PFSK-1 (cell line): Measurements from ENCODE around the gene MLYCD.

ENCODE experiments used
- FOXP2 ChIP-seq: optimal IDR thresholded peaks from 2 replicates; pipeline ENCODE3; 2011; ENCODE audit warnings: borderline replicate concordance, control low read depth, inconsistent platforms; ENCODE audit not compliant: insufficient read depth; ENCODE audit errors: extremely low read length, extremely low read depth
- POLR2AphosphoS5 ChIP-seq: IDR thresholded peaks from 2 replicates; pipeline ENCODE4 v1.6.1; 2012; ENCODE audit warnings: low read depth, mild to moderate bottlenecking, control low read depth, low read length, moderate library complexity
- SIN3A ChIP-seq: IDR thresholded peaks from 2 replicates; pipeline ENCODE4 v1.6.1; 2012; ENCODE audit warnings: mild to moderate bottlenecking, low read length, moderate library complexity, borderline replicate concordance; ENCODE audit not compliant: insufficient read depth
- TAF1 ChIP-seq: IDR thresholded peaks from 2 replicates; pipeline ENCODE4 v1.6.1; 2012; ENCODE audit warnings: low read length, control low read depth, borderline replicate concordance; ENCODE audit not compliant: insufficient read depth
- TF ChIP-seq, protein P1 (sequence below), 2 experiments: IDR thresholded peaks; 2 replicates each; pipeline versions ENCODE4 v1.6.1 to v1.8.0; 2011 to 2012; ENCODE audit warnings: low read depth in 2 of 2, low read length in 2 of 2, control low read depth in 1 of 2, inconsistent platforms in 1 of 2, mild to moderate bottlenecking in 1 of 2, moderate library complexity in 1 of 2; ENCODE audit not compliant: insufficient read depth in 1 of 2

MLYCD gene

DNA sequence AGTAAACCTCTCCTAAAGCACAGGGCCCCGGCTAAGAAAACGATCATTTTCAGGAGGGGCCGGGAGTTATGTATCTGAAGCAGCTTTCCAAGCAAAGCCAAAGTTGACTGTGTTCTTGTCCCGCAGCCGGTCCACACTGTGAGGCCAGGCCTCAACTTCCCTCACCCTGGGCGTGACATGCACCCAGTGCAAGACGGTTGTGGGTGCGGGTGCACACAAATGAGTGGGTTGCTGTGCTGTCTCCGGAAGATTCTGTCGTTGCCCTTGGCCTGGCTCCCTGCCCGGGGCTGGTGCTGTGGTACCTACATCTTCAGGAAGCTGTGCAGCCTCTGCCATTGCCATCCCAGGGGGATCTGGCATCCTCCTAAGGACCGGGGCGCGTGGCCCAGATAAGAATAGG, 16.6 kb downstream of the MLYCD start:
- TF ChIP-seq FOXP2 (no peak), TAF1 (no peak)

GRCh38 chr16:83917152-83918120, 18.5 kb downstream of the MLYCD start:
- TF ChIP-seq FOXP2 (no peak), SIN3A (no peak), TAF1 (no peak), POLR2AphosphoS5 (no peak)
- TF ChIP-seq, protein P1, sequence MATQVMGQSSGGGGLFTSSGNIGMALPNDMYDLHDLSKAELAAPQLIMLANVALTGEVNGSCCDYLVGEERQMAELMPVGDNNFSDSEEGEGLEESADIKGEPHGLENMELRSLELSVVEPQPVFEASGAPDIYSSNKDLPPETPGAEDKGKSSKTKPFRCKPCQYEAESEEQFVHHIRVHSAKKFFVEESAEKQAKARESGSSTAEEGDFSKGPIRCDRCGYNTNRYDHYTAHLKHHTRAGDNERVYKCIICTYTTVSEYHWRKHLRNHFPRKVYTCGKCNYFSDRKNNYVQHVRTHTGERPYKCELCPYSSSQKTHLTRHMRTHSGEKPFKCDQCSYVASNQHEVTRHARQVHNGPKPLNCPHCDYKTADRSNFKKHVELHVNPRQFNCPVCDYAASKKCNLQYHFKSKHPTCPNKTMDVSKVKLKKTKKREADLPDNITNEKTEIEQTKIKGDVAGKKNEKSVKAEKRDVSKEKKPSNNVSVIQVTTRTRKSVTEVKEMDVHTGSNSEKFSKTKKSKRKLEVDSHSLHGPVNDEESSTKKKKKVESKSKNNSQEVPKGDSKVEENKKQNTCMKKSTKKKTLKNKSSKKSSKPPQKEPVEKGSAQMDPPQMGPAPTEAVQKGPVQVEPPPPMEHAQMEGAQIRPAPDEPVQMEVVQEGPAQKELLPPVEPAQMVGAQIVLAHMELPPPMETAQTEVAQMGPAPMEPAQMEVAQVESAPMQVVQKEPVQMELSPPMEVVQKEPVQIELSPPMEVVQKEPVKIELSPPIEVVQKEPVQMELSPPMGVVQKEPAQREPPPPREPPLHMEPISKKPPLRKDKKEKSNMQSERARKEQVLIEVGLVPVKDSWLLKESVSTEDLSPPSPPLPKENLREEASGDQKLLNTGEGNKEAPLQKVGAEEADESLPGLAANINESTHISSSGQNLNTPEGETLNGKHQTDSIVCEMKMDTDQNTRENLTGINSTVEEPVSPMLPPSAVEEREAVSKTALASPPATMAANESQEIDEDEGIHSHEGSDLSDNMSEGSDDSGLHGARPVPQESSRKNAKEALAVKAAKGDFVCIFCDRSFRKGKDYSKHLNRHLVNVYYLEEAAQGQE (IDR thresholded peaks at IDR 0.05; ENCODE audit: insufficient read depth in 1 of 2, low read depth in 2 of 2, low read length in 2 of 2) = no peak

DNA sequence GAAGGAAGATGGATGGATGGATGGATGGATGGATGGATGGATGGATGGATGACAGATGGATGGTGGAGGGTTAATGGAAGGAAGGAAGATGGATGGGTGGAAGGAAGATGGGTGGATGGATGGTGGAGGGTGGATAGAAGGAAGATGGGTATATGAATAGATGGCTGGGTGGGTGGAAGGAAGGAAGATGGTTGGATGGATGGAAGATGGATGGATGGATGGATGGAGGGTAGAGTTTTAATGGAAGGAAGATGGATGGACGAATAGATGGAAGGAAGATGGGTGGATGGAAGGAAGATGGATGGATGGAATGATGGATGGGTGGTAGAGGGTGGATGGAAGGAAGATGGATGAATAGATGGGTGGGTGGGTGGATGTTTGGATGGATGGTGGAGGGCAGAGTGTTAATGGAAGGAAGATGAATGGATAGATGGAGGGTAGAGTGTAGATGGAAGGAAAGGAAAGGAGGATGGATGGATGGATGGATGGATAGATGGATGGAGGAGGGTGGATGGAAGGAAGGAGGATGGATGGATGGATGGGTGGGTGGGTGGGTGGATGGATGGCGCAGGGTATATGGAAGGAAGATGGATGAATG, 22.1 kb downstream of the MLYCD start:
- TF ChIP-seq, protein P1 (IDR thresholded peaks at IDR 0.05; ENCODE audit: insufficient read depth in 1 of 2, low read depth in 2 of 2, low read length in 2 of 2) = no peak
- TF ChIP-seq TAF1 (no peak), SIN3A (no peak), FOXP2 (no peak), POLR2AphosphoS5 (no peak)

DNA sequence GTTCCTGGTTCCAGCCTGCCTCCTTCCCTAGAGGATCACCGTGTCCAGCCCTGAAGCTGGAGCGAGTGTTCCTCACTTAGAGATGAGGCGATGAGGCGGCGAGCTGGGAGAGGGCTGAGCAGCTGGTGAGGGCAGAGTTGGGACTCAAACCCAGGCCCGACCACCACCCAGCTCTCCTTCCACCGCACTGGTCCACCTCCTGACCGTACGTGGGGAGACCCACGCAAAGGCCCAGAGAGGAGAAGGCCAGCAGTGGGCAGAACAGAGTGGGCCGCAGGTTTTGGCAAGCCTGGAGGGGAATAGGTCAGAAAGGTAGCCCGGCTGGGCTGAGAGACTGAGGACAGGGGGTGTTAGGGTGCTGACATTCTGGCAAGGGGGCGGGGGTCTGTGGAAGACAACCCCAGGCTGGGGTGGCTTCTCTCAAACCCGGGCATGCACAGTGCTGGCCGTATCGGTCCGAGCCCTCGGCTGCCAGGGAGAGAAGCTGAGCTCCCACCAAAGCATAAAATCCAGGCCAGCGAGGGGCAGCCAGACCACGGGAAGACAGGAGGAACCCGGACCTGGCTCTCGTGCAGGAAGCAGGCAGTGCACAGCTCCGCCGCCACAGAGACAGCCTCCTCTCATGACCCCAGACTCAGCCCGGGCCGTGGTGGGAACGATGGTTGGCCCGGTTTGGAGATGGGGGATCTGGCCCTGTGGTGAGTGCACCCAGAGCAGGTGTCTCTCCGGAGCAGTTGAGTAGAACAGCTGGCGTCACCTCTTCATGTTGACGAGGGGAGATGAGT, 24.9 kb downstream of the MLYCD start:
- TF ChIP-seq SIN3A (no peak), TAF1 (no peak), POLR2AphosphoS5 (no peak), FOXP2 (no peak)
- TF ChIP-seq, protein P1 (IDR thresholded peaks at IDR 0.05; ENCODE audit: insufficient read depth in 1 of 2, low read depth in 2 of 2, low read length in 2 of 2) = no peak

- TF ChIP-seq TAF1 (no peak), POLR2AphosphoS5 (no peak), SIN3A (no peak), FOXP2 (no peak)
- TF ChIP-seq, protein P1 (IDR thresholded peaks at IDR 0.05; ENCODE audit: insufficient read depth in 1 of 2, low read depth in 2 of 2, low read length in 2 of 2) = no peak
These were observed 25.8 kb downstream of the MLYCD start for GRCh38 chr16:83924686-83925085.
